OCI-LY1 (cell line): ENCODE results near the gene GLIPR2.

Experiments used
- H2AFZ ChIP-seq: fragments of 200-600 bp; sonication (generic), shearing (Covaris generic); 2 replicates; pipeline ENCODE4 v1.6.0; 2014; ENCODE audit warnings: antibody characterized with exemption, mild to moderate bottlenecking, low read length
- H3F3A ChIP-seq: fragments of 200-600 bp; sonication (generic), shearing (Covaris generic); 2 replicates; pipeline ENCODE4 v1.6.0; 2014; ENCODE audit warnings: mild to moderate bottlenecking, antibody characterized with exemption, low read length, moderate library complexity; ENCODE audit not compliant: insufficient read depth
- H3K27ac ChIP-seq: fragments of 200-600 bp; sonication (generic); 2 replicates; pipeline ENCODE4 v1.5.1; 2014; ENCODE audit warnings: low read length, mixed run types, mild to moderate bottlenecking, low read depth; ENCODE audit not compliant: poor library complexity, severe bottlenecking
- H3K27me3 ChIP-seq: fragments of 200-600 bp; sonication (generic); 2 replicates; pipeline ENCODE4 v1.6.0; 2014; ENCODE audit warnings: antibody characterized with exemption, mild to moderate bottlenecking, low read length, moderate library complexity; ENCODE audit not compliant: insufficient read depth
- H3K36me3 ChIP-seq: fragments of 200-600 bp; sonication (generic); 2 replicates; pipeline ENCODE4 v1.6.1; 2014; ENCODE audit warnings: mild to moderate bottlenecking, antibody characterized with exemption, low read length, moderate library complexity, mixed read lengths; ENCODE audit not compliant: insufficient read depth
- H3K4me1 ChIP-seq: fragments of 200-600 bp; sonication (generic); 2 replicates; pipeline ENCODE4 v1.5.1; 2014; ENCODE audit warnings: mild to moderate bottlenecking, low read length, moderate library complexity; ENCODE audit not compliant: insufficient read depth, severe bottlenecking
- H3K4me2 ChIP-seq: fragments of 200-600 bp; sonication (generic), shearing (Covaris generic); 2 replicates; pipeline ENCODE4 v1.6.1; 2014; ENCODE audit warnings: low read length
- H3K4me3 ChIP-seq: fragments of 200-600 bp; sonication (generic); 2 replicates; pipeline ENCODE4 v1.5.1; 2014; ENCODE audit warnings: low read length, low read depth, mild to moderate bottlenecking, mixed read lengths; ENCODE audit not compliant: poor library complexity, severe bottlenecking
- H3K79me2 ChIP-seq: fragments of 200-600 bp; shearing (Covaris generic); 2 replicates; pipeline ENCODE4 v1.6.1; 2016; ENCODE audit warnings: mixed run types, low read length, mixed read lengths; ENCODE audit not compliant: insufficient read depth
- H3K9ac ChIP-seq: fragments of 200-600 bp; sonication (generic), shearing (Covaris generic); 2 replicates; pipeline ENCODE4 v1.6.1; 2014; ENCODE audit warnings: mild to moderate bottlenecking, low read length, mixed read lengths
- H3K9me2 ChIP-seq: fragments of 200-600 bp; sonication (generic), shearing (Covaris generic); 2 replicates; pipeline ENCODE4 v1.6.1; 2014; ENCODE audit warnings: low read depth, mild to moderate bottlenecking, low read length, mixed read lengths
- H3K9me3 ChIP-seq: fragments of 200-600 bp; shearing (Covaris generic); 2 replicates; pipeline ENCODE4 v1.6.1; 2014; ENCODE audit warnings: low read length, mixed read lengths
- H4K20me1 ChIP-seq: fragments of 200-600 bp; sonication (generic), shearing (Covaris generic); 2 replicates; pipeline ENCODE4 v1.6.0; 2016; ENCODE audit warnings: mild to moderate bottlenecking, low read length; ENCODE audit not compliant: insufficient read depth
- EZH2 ChIP-seq: fragments of 200-600 bp; sonication (generic), shearing (Covaris generic); IDR thresholded peaks from 2 replicates; pipeline ENCODE4 v1.8.0; 2017; ENCODE audit warnings: borderline replicate concordance, mixed run types, mild to moderate bottlenecking, antibody characterized with exemption, low read length, moderate library complexity, mixed read lengths
- TF ChIP-seq, protein P1 (sequence below): fragments of 200-600 bp; sonication (generic), shearing (Covaris generic); IDR thresholded peaks from 2 replicates; pipeline ENCODE4 v1.5.1; 2017; ENCODE audit warnings: mild to moderate bottlenecking, antibody characterized with exemption, low read length, moderate library complexity, mixed read lengths

GLIPR2 gene

DNA sequence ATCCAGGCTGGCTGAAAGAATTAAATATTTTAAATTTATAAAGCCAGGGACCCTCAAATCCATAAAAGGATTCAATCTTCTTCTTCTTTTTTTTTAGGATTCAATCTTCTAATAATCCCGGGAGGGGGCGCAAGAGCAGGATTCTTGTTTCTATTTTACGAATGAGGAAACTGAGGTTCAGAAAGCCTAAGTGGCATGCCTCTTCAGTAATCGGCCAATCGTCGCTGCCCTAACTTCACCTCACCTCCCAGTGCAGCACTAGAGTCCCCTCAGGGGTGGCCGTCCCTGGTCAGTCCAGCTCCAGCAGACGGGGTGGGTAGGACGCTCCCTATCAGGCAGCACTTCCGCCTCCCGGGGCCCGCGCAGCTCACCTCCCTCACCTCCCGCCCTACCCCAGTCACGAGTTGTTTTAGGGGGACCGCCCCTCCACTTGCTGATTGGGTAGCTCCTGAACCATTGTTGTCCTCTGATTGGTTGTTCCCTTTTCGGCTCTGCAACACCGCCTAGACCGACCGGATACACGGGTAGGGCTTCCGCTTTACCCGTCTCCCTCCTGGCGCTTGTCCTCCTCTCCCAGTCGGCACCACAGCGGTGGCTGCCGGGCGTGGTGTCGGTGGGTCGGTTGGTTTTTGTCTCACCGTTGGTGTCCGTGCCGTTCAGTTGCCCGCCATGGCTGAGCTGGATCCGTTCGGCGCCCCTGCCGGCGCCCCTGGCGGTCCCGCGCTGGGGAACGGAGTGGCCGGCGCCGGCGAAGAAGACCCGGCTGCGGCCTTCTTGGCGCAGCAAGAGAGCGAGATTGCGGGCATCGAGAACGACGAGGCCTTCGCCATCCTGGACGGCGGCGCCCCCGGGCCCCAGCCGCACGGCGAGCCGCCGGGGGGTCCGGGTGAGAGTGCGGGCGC is 54.1 kb downstream of the GLIPR2 start, which contains the start of gene CLTA:
TSS of gene CLTA (plus strand) at position 534 of the 902 bp plus-strand sequence. CDS start at position 670, 136 bp downstream.
- TF ChIP-seq, protein P1, sequence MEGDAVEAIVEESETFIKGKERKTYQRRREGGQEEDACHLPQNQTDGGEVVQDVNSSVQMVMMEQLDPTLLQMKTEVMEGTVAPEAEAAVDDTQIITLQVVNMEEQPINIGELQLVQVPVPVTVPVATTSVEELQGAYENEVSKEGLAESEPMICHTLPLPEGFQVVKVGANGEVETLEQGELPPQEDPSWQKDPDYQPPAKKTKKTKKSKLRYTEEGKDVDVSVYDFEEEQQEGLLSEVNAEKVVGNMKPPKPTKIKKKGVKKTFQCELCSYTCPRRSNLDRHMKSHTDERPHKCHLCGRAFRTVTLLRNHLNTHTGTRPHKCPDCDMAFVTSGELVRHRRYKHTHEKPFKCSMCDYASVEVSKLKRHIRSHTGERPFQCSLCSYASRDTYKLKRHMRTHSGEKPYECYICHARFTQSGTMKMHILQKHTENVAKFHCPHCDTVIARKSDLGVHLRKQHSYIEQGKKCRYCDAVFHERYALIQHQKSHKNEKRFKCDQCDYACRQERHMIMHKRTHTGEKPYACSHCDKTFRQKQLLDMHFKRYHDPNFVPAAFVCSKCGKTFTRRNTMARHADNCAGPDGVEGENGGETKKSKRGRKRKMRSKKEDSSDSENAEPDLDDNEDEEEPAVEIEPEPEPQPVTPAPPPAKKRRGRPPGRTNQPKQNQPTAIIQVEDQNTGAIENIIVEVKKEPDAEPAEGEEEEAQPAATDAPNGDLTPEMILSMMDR = peak; percentile 74
- TF ChIP-seq EZH2 = no peak
- Histone ChIP-seq H3K9ac (peak within 1 kb of the TSS; percentile 90), H3K4me1 (peaks cover 36% of the 10 kb centered on the region), H3K36me3 (peaks cover 28% of the 10 kb centered on the region; the same call in 1 of the 2 replicates), H2AFZ (peak within 1 kb of the TSS; percentile 60; the same call in 1 of the 2 replicates), H3K27ac (peak within 1 kb of the TSS; percentile 40), H3K79me2 (peaks cover 45% of the 10 kb centered on the region), H3K9me3 (no peaks in the 10 kb centered on the region), H3K4me3 (peak within 1 kb of the TSS; percentile 92), H3K4me2 (peak within 1 kb of the TSS; percentile 97), H3F3A (no peaks in the 10 kb centered on the region), H3K27me3 (no peaks in the 10 kb centered on the region), H4K20me1 (no peaks in the 10 kb centered on the region), H3K9me2 (no peaks in the 10 kb centered on the region)

DNA sequence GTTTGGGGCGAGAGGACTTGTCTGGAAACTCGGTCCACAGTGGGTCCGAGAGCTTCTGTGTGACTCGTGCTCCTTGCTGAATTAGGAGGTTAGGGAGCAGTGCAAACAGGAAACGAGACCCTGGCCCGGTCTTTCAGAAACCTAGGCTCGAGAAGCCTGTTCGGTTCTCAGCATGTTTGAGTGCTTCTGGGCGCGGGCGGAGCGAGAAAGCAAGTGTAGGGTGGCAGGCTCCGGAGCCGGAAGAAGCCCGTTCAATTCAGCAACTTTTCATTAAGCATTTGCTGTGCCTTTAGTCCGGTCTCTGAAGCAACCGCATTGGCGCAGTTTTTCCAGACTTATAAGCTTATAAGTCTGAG is 54.7 kb downstream of the GLIPR2 start:
- Histone ChIP-seq H3K4me2 (peak overlapping the region; percentile 97), H3K9me3 (no peaks in the 10 kb centered on the region), H3K27ac (peak overlapping the region; percentile 40), H3F3A (no peaks in the 10 kb centered on the region), H3K27me3 (no peaks in the 10 kb centered on the region), H3K9ac (peak overlapping the region; percentile 90), H3K4me1 (peaks cover 36% of the 10 kb centered on the region), H3K79me2 (peaks cover 45% of the 10 kb centered on the region), H4K20me1 (no peaks in the 10 kb centered on the region), H3K9me2 (no peaks in the 10 kb centered on the region), H3K4me3 (peak overlapping the region; percentile 92), H2AFZ (no peak overlapping the region), H3K36me3 (peaks cover 28% of the 10 kb centered on the region; the same call in 1 of the 2 replicates)
- TF ChIP-seq, protein P1 = no peak
- TF ChIP-seq EZH2 = no peak

DNA sequence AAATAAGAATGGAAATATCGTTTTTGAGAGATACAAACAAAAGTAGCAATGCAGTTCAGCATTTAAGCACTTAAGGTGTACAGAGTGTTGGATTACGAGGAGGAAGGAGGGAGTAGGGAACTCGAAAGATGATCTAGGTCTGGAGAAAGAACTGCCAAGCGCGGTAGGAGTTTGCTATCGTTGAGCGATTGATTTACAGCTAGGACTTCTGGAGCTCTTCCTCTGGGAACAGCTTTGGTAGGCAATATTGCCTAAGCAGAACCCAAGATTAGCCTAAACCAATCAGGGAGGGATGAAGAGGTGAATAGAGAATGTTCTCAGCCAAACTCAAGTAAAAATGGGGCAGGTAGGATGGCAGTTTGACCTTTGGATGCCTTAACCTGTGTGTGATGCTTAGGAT is 55.2 kb downstream of the GLIPR2 start:
- Histone ChIP-seq H3K27me3 (no peaks in the 10 kb centered on the region), H3K9me3 (no peaks in the 10 kb centered on the region), H3K4me3 (peak overlapping the region; percentile 92), H3K9me2 (no peaks in the 10 kb centered on the region), H3K36me3 (peaks cover 30% of the 10 kb centered on the region; the same call in 1 of the 2 replicates), H3K4me1 (peaks cover 36% of the 10 kb centered on the region), H3K79me2 (peaks cover 45% of the 10 kb centered on the region), H2AFZ (no peak overlapping the region), H3K4me2 (peak overlapping the region; percentile 97), H3K27ac (no peak overlapping the region), H3K9ac (peak overlapping the region; percentile 90), H3F3A (no peaks in the 10 kb centered on the region), H4K20me1 (no peaks in the 10 kb centered on the region)
- TF ChIP-seq EZH2 = no peak
- TF ChIP-seq, protein P1 = no peak
